ENCODE data around the gene RAB22A.

- no peak for TF ChIP-seq CTCF (IDR thresholded peaks at IDR 0.05)
- TF ChIP-seq POLR2A (IDR thresholded peaks at IDR 0.05), result no peak
Observed at GRCh38 chr20:58303547-58303946, 6.0 kb upstream of the RAB22A start.

Data from adrenal gland (tissue), 5 donors.